DND-41 (cell line): Measurements from ENCODE around the gene TBX6.

Experiments
- ATAC-seq: fragments of 200-7000 bp; cut with Tn5 transposase; 3 replicates; pipeline ENCODE4 v1.9.1; 2021; ENCODE audit warnings: low read depth; ENCODE audit not compliant: insufficient read depth
- DNase-seq: peaks from one replicate; pipeline ENCODE4 v3.0.0-alpha.2; 2020
- H2AFZ ChIP-seq: 2 replicates; pipeline ENCODE4 v1.6.0; 2012; ENCODE audit warnings: low read depth, low read length
- H3K27ac ChIP-seq: 2 replicates; pipeline ENCODE4 v1.5.1; 2012; ENCODE audit warnings: low read length, inconsistent platforms
- H3K27me3 ChIP-seq: fragments of 200-600 bp; sonication (generic); 2 replicates; pipeline ENCODE4 v1.6.0; 2012; ENCODE audit warnings: low read length, mild to moderate bottlenecking, inconsistent platforms; ENCODE audit not compliant: insufficient read depth, poor library complexity
- H3K36me3 ChIP-seq: 2 replicates; pipeline ENCODE4 v1.5.1; 2012; ENCODE audit warnings: low read length, inconsistent platforms; ENCODE audit not compliant: insufficient read depth
- H3K4me1 ChIP-seq: 2 replicates; pipeline ENCODE4 v1.5.1; 2012; ENCODE audit warnings: mild to moderate bottlenecking, low read length; ENCODE audit not compliant: insufficient read depth
- H3K4me2 ChIP-seq: 2 replicates; pipeline ENCODE4 v1.6.0; 2012; ENCODE audit warnings: mild to moderate bottlenecking, moderate library complexity, low read length, inconsistent platforms; ENCODE audit not compliant: insufficient read depth
- H3K4me3 ChIP-seq, 2 experiments: fragments of 200-600 bp in 1 of 2; shearing (Covaris generic) in 1 of 2; 2 replicates each; pipeline ENCODE4 v1.5.1; 2012 to 2016; ENCODE audit warnings: inconsistent platforms in 2 of 2, low read length in 2 of 2, mild to moderate bottlenecking in 2 of 2, low read depth in 1 of 2, moderate library complexity in 1 of 2
- H3K79me2 ChIP-seq: 2 replicates; pipeline ENCODE4 v1.6.0; 2012; ENCODE audit warnings: low read length, inconsistent platforms; ENCODE audit not compliant: insufficient read depth
- H3K9ac ChIP-seq: 2 replicates; pipeline ENCODE4 v1.6.0; 2012; ENCODE audit warnings: low read depth, mild to moderate bottlenecking, inconsistent platforms, low read length, moderate library complexity
- H3K9me3 ChIP-seq: 2 replicates; pipeline ENCODE4 v1.5.1; 2012; ENCODE audit warnings: low read length, moderate library complexity, mild to moderate bottlenecking, inconsistent platforms; ENCODE audit not compliant: insufficient read depth, severe bottlenecking
- H4K20me1 ChIP-seq: 2 replicates; pipeline ENCODE4 v1.6.0; 2012; ENCODE audit warnings: low read length; ENCODE audit not compliant: insufficient read depth
- EZH2 ChIP-seq: IDR thresholded peaks from 3 replicates; pipeline ENCODE4 v1.6.1; 2012; ENCODE audit warnings: borderline replicate concordance, low read depth, mild to moderate bottlenecking, moderate library complexity, low read length, inconsistent platforms; ENCODE audit not compliant: severe bottlenecking
- TF ChIP-seq, protein P1 (sequence below): IDR thresholded peaks from 2 replicates; pipeline ENCODE4 v1.5.1; 2012; ENCODE audit warnings: borderline replicate concordance, low read length, moderate library complexity, mild to moderate bottlenecking; ENCODE audit not compliant: poor library complexity, severe bottlenecking; ENCODE audit errors: extremely low read depth

TBX6 gene

GRCh38 chr16:30060346-30060745 is 31.4 kb downstream of the TBX6 start:
- no peak for DNase-seq
- Histone ChIP-seq H3K9ac (no peak overlapping the region), H3K27me3 (no peaks in the 10 kb centered on the region)

DNA sequence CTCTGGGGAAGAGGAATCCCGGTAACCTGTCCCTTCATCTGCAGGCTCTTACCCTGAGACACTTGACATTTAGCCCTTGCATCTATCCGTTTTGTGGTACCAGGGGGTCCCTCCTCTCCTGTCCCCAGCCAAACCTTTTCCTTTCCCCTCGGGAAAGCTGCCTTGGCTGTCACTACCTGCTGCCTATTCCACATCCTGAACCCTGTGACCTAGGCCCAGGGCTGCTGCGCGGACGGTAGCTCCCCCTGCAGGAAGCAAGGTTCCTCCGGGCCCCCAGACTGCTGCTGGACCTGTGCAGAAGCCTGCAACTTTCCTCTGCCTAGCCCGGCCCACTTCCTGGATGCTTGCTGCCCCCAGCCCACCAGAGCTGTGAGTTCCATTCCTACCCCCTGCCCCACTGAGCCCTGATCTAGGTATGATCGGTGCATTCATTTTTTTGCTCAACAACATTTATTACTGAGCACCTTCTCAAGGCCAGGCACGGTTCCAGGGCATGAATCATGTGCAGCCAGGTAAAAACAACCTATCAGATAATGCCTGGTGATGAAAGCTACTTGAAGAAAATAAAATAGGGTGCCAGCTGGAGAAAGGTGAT is 36.7 kb downstream of the TBX6 start:
- H2AFZ ChIP-seq: no peak overlapping the region
- H3K4me2 ChIP-seq: peak overlapping the region; percentile 97
- peaks cover 18% of the 10 kb centered on the region for H3K79me2 ChIP-seq
- ATAC-seq (peak; percentile 73), DNase-seq (peak; percentile 67)
- H3K27me3 ChIP-seq: no peaks in the 10 kb centered on the region
- H3K36me3 ChIP-seq: peaks cover 3% of the 10 kb centered on the region; the same call in 1 of the 2 replicates
- TF ChIP-seq EZH2: no peak
- TF ChIP-seq, protein P1, sequence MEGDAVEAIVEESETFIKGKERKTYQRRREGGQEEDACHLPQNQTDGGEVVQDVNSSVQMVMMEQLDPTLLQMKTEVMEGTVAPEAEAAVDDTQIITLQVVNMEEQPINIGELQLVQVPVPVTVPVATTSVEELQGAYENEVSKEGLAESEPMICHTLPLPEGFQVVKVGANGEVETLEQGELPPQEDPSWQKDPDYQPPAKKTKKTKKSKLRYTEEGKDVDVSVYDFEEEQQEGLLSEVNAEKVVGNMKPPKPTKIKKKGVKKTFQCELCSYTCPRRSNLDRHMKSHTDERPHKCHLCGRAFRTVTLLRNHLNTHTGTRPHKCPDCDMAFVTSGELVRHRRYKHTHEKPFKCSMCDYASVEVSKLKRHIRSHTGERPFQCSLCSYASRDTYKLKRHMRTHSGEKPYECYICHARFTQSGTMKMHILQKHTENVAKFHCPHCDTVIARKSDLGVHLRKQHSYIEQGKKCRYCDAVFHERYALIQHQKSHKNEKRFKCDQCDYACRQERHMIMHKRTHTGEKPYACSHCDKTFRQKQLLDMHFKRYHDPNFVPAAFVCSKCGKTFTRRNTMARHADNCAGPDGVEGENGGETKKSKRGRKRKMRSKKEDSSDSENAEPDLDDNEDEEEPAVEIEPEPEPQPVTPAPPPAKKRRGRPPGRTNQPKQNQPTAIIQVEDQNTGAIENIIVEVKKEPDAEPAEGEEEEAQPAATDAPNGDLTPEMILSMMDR: peak; percentile 71
- peak overlapping the region; percentile 41 for H3K27ac ChIP-seq
- H3K4me1 ChIP-seq: peaks cover 32% of the 10 kb centered on the region
- H3K4me3 ChIP-seq: peak overlapping the region in 1 of 2 experiments; percentile 26; a peak in 1 of 4 replicates
- no peaks in the 10 kb centered on the region for H4K20me1 ChIP-seq
- H3K9me3 ChIP-seq: no peaks in the 10 kb centered on the region
- peak overlapping the region; percentile 42; the same call in 1 of the 2 replicates for H3K9ac ChIP-seq

More at GRCh38 chr16:30060346-30060745, 31.4 kb downstream of the TBX6 start:
- Histone ChIP-seq H3K4me1 (peaks cover 12% of the 10 kb centered on the region), H3K4me3 (no peak overlapping the region), H3K79me2 (peaks cover 23% of the 10 kb centered on the region), H3K9me3 (no peaks in the 10 kb centered on the region), H3K36me3 (peaks cover 3% of the 10 kb centered on the region; the same call in 1 of the 2 replicates), H4K20me1 (no peaks in the 10 kb centered on the region), H3K27ac (no peak overlapping the region), H2AFZ (no peak overlapping the region), H3K4me2 (no peak overlapping the region)
- ATAC-seq: no peak
- TF ChIP-seq, protein P1: no peak
- TF ChIP-seq EZH2: no peak

GRCh38 chr16:30054451-30054850 is 37.3 kb downstream of the TBX6 start:
- Histone ChIP-seq H3K9ac (peak overlapping the region; percentile 42), H3K9me3 (no peaks in the 10 kb centered on the region), H3K79me2 (peaks cover 18% of the 10 kb centered on the region), H2AFZ (no peak overlapping the region), H3K4me3 (peak overlapping the region in 1 of 2 experiments; percentile 26; a peak in 2 of 4 replicates), H3K27me3 (no peaks in the 10 kb centered on the region), H3K36me3 (peaks cover under 1% of the 10 kb centered on the region; the same call in 1 of the 2 replicates), H3K4me1 (peaks cover 32% of the 10 kb centered on the region), H3K4me2 (peak overlapping the region; percentile 97), H4K20me1 (no peaks in the 10 kb centered on the region), H3K27ac (peak overlapping the region; percentile 41)
- ATAC-seq: no peak
- no peak for DNase-seq
- TF ChIP-seq EZH2: no peak
- TF ChIP-seq, protein P1: no peak
